ENCODE measurements around the gene CITED4. TPM values are rescaled to one million over a fixed set of nuclear protein-coding genes. Genes with fewer than 3 reads are reported as not detected.

CITED4 gene
- polyA plus RNA-seq, 1 donor (not counting 4 experiments of a cell fraction or from before 2014, with no cell fraction given), result 11.2 TPM

GRCh38 chr1:40856656-40857302 lies 5.4 kb downstream of the CITED4 start:
- dilution Hi-C loops (cut with MboI; ENCODE audit: extremely low pct_ligation_motif_present, low sequenced_read_pairs), result no loop called here
- DNase-seq (ENCODE audit: low read depth, low spot score) (no peak), FAIRE-seq (no peak)
- no peak for TF ChIP-seq EZH2 (IDR thresholded peaks at IDR 0.05; ENCODE audit: low read length)
- TF ChIP-seq, protein P1, sequence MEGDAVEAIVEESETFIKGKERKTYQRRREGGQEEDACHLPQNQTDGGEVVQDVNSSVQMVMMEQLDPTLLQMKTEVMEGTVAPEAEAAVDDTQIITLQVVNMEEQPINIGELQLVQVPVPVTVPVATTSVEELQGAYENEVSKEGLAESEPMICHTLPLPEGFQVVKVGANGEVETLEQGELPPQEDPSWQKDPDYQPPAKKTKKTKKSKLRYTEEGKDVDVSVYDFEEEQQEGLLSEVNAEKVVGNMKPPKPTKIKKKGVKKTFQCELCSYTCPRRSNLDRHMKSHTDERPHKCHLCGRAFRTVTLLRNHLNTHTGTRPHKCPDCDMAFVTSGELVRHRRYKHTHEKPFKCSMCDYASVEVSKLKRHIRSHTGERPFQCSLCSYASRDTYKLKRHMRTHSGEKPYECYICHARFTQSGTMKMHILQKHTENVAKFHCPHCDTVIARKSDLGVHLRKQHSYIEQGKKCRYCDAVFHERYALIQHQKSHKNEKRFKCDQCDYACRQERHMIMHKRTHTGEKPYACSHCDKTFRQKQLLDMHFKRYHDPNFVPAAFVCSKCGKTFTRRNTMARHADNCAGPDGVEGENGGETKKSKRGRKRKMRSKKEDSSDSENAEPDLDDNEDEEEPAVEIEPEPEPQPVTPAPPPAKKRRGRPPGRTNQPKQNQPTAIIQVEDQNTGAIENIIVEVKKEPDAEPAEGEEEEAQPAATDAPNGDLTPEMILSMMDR (optimal IDR thresholded peaks at IDR 0.05 in 1 of 3, IDR thresholded peaks at IDR 0.05 in 1 of 3, conservative IDR thresholded peaks at IDR 0.05 in 1 of 3; ENCODE audit: extremely low read depth in 1 of 3, insufficient read depth in 2 of 3, low read length in 3 of 3), result no peak
- peaks cover 38% of the 10 kb centered on the region for H3K4me1 ChIP-seq (ENCODE audit: control insufficient read depth, extremely low read depth, insufficient read depth, low read length)
- no peaks in the 10 kb centered on the region for H3K9me1 ChIP-seq (ENCODE audit: control insufficient read depth, extremely low read depth, insufficient read depth, low read length)
- H3K79me2 ChIP-seq (ENCODE audit: control insufficient read depth, insufficient read depth, low read length), result peaks cover 16% of the 10 kb centered on the region
- H3K4me2 ChIP-seq (ENCODE audit: control insufficient read depth, extremely low read depth, insufficient read depth, low read depth, low read length), result no peak overlapping the region
- H2AFZ ChIP-seq (ENCODE audit: control insufficient read depth, low read length), result no peak overlapping the region
- H4K20me1 ChIP-seq (ENCODE audit: control insufficient read depth, extremely low read depth, insufficient read depth, low read length), result peaks cover 7% of the 10 kb centered on the region
- no peaks in the 10 kb centered on the region for H3K9me3 ChIP-seq (ENCODE audit: control insufficient read depth, low read depth, low read length)
- peaks cover 0 to 4% of the 10 kb centered on the region in 2 experiments for H3K36me3 ChIP-seq (ENCODE audit: control insufficient read depth in 2 of 2, extremely low read depth in 1 of 2, insufficient read depth in 2 of 2, low read length in 2 of 2)
- no peak overlapping the region for H3K4me3 ChIP-seq (ENCODE audit: control insufficient read depth in 2 of 3, extremely low read depth in 1 of 3, insufficient read depth in 2 of 3, low read depth in 1 of 3, low read length in 3 of 3)
- H3K27me3 ChIP-seq (ENCODE audit: control insufficient read depth, extremely low read depth, insufficient read depth, low read length), result no peaks in the 10 kb centered on the region
- no peak overlapping the region for H3K9ac ChIP-seq (ENCODE audit: control insufficient read depth, extremely low read depth, insufficient read depth, low read length)
- no peak overlapping the region for H3K27ac ChIP-seq (ENCODE audit: control insufficient read depth, insufficient read depth, low read length)

DNA sequence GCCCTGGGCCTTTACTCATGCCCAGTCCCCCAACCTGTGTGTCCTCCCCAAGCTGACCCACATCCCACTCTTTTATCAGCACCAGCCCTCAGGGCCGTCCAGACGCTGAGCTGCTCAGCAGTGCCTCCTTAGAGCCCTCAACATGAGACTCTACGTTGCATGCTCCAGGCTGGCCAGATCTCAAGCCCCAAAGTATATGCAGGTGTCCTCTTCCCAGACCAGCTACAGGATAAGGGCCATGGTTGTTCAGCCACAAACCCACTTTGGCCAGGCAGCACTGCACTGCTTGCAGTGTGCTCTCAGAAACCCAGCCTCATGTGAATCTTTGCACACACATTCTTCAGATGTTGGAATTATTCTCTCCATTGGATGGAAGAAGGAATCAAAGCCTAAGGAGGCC lies 6.0 kb downstream of the CITED4 start:
- Histone ChIP-seq H3K9me1 (ENCODE audit: control insufficient read depth, extremely low read depth, insufficient read depth, low read length) (no peaks in the 10 kb centered on the region), H3K27me3 (ENCODE audit: control insufficient read depth, extremely low read depth, insufficient read depth, low read length) (no peaks in the 10 kb centered on the region), H3K4me1 (ENCODE audit: control insufficient read depth, extremely low read depth, insufficient read depth, low read length) (peaks cover 38% of the 10 kb centered on the region), H3K79me2 (ENCODE audit: control insufficient read depth, insufficient read depth, low read length) (peaks cover 10% of the 10 kb centered on the region), H3K9me3 (ENCODE audit: control insufficient read depth, low read depth, low read length) (no peaks in the 10 kb centered on the region), H3K4me2 (ENCODE audit: control insufficient read depth, extremely low read depth, insufficient read depth, low read depth, low read length) (no peak overlapping the region), H3K36me3 (ENCODE audit: control insufficient read depth in 2 of 2, extremely low read depth in 1 of 2, insufficient read depth in 2 of 2, low read length in 2 of 2) (peaks cover 0 to 3% of the 10 kb centered on the region in 2 experiments), H3K4me3 (ENCODE audit: control insufficient read depth in 2 of 3, extremely low read depth in 1 of 3, insufficient read depth in 2 of 3, low read depth in 1 of 3, low read length in 3 of 3) (no peak overlapping the region), H2AFZ (ENCODE audit: control insufficient read depth, low read length) (no peak overlapping the region), H3K9ac (ENCODE audit: control insufficient read depth, extremely low read depth, insufficient read depth, low read length) (no peak overlapping the region), H4K20me1 (ENCODE audit: control insufficient read depth, extremely low read depth, insufficient read depth, low read length) (peaks cover 6% of the 10 kb centered on the region), H3K27ac (ENCODE audit: control insufficient read depth, insufficient read depth, low read length) (no peak overlapping the region)
- no peak for TF ChIP-seq EZH2 (IDR thresholded peaks at IDR 0.05; ENCODE audit: low read length)
- TF ChIP-seq, protein P1 (optimal IDR thresholded peaks at IDR 0.05 in 1 of 3, IDR thresholded peaks at IDR 0.05 in 1 of 3, conservative IDR thresholded peaks at IDR 0.05 in 1 of 3; ENCODE audit: extremely low read depth in 1 of 3, insufficient read depth in 2 of 3, low read length in 3 of 3), result no peak
- FAIRE-seq (no peak), DNase-seq (ENCODE audit: low read depth, low spot score) (no peak)
- dilution Hi-C loops (cut with MboI; ENCODE audit: extremely low pct_ligation_motif_present, low sequenced_read_pairs), result no loop called here

Data from keratinocyte (primary cell).